OCI-LY3 (cell line): ENCODE data around the gene TSPAN15.

ENCODE experiments used
- CTCF ChIP-seq: fragments of 200-600, 300-600 bp; sonication (generic); IDR thresholded peaks from 2 replicates; pipeline ENCODE4 v1.5.1; 2014; ENCODE audit warnings: antibody characterized with exemption, low read length, low read depth
- EZH2phosphoT487 ChIP-seq: fragments of 200-600 bp; shearing (Covaris generic); IDR thresholded peaks from 2 replicates; pipeline ENCODE4 v1.6.1; 2018; ENCODE audit warnings: antibody characterized with exemption, mixed run types, low read depth

GRCh38 chr10:69419744-69420126 lies 31.5 kb upstream of the TSPAN15 start:
- no peak for TF ChIP-seq CTCF
- no peak for TF ChIP-seq EZH2phosphoT487
